Measurements from ENCODE around the gene SAMD5. TPM values are rescaled to one million over a fixed set of nuclear protein-coding genes. Genes with fewer than 3 reads are reported as not detected.

Gene SAMD5
- total RNA-seq, 1 donor from 2014 or later, result not detected

GRCh38 chr6:147595961-147596360, 87.5 kb downstream of the SAMD5 start:
- TF ChIP-seq CTCF (IDR thresholded peaks at IDR 0.05), result no peak
- CTCF ChIA-PET, result no interaction called here
- Mint-ChIP-seq H3K4me3 (no peak overlapping the region), H3K27ac (no peak overlapping the region), H3K4me1 (no peaks in the 10 kb centered on the region), H3K27me3 (peaks cover 2% of the 10 kb centered on the region), H3K9me3 (no peaks in the 10 kb centered on the region), H3K36me3 (ENCODE audit: low read depth) (no peaks in the 10 kb centered on the region)
- POLR2A ChIA-PET, result no interaction called here
- ATAC-seq (ENCODE audit: low read depth) (no peak), DNase-seq (no peak)
- intact Hi-C loops (cut with micrococcal nuclease), result no loop called here

DNA sequence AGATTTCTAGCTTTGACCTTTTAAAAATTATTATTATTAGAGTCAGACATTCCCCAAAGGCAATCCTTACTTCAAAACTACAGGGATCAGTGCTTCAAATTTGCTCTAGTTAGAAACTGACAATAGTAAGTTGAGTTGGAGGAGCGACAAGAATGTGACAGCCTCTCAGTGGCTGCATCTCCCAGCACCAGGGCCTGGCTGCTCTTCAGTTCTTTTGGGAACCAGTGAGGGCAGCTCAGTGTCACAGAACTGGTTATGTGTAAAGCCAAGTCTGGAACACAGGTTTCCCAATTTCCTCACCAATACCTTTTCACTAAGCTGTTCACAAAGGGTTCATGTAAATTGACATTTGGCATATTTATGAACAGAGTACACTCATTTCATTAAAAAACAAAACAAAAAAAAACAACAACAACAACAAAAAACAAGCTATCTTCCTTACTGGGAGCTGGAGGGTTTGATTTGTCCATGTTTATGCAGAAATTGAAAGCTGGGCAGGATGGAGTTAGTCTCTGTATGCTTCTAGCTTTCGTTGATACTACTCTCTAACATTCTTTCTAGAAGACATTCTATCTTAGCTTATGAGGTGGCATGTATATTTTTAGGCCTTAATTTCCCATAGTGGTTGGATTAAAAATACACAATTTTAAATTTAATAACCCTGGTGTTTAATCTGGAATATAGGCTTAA, 95.0 kb downstream of the SAMD5 start:
- Mint-ChIP-seq H3K9me3 (no peaks in the 10 kb centered on the region), H3K4me1 (no peaks in the 10 kb centered on the region), H3K27me3 (no peaks in the 10 kb centered on the region), H3K27ac (no peak overlapping the region), H3K36me3 (ENCODE audit: low read depth) (no peaks in the 10 kb centered on the region), H3K4me3 (no peak overlapping the region)
- no peak for TF ChIP-seq CTCF (IDR thresholded peaks at IDR 0.05)
- POLR2A ChIA-PET, result no interaction called here
- intact Hi-C loops (cut with micrococcal nuclease), result no loop called here
- CTCF ChIA-PET, result no interaction called here
- DNase-seq (no peak), ATAC-seq (ENCODE audit: low read depth) (no peak)

DNA sequence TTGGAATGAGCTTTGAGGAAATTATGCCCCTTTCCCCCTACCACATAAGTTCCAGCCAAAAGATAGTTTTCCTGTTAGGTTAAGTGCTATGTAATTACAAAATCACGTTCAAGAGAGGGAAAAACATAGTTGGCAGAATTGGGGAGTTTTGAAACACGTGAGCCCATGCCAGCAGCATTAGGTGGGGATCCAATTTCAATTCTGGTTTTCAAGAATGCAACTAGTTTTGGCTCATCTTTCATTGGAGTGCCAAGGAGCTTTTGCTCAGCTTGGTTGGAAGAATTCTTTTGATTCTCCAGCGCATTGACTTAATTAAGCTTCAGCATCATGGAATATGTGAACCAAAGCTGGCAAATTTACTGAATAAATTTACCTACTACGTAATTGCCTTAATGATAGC, 95.9 kb downstream of the SAMD5 start:
- DNase-seq (no peak), ATAC-seq (ENCODE audit: low read depth) (no peak)
- CTCF ChIA-PET, result no interaction called here
- Mint-ChIP-seq H3K27me3 (no peaks in the 10 kb centered on the region), H3K4me3 (no peak overlapping the region), H3K36me3 (ENCODE audit: low read depth) (no peaks in the 10 kb centered on the region), H3K27ac (no peak overlapping the region), H3K9me3 (no peaks in the 10 kb centered on the region), H3K4me1 (no peaks in the 10 kb centered on the region)
- TF ChIP-seq CTCF (IDR thresholded peaks at IDR 0.05), result no peak
- POLR2A ChIA-PET, result no interaction called here
- intact Hi-C loops (cut with micrococcal nuclease), result no loop called here

DNA sequence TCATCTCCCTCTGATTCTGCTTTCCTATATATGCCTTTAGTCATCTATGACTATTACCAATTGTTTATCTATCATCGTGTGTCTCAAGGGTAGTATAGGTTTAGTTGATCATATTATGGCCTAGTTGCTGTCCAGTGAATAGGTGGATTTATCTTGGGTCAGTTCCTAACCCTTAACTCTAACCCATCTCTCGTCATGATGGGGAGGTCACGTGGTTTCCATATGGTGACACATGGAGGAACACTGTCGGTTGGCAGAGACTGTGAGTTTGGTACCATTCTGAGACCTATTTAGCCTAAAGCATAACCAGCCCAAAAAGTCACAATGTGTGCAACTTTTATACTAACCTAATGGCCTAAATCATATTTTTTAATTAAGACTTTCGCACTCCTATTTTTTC, 103.5 kb downstream of the SAMD5 start:
- POLR2A ChIA-PET, result no interaction called here
- H3K9me3 Mint-ChIP-seq, result no peaks in the 10 kb centered on the region
- no peak for ATAC-seq (ENCODE audit: low read depth)
- H3K27me3 Mint-ChIP-seq, result no peaks in the 10 kb centered on the region
- DNase-seq, result no peak
- CTCF ChIA-PET, result no interaction called here
- no peaks in the 10 kb centered on the region for H3K36me3 Mint-ChIP-seq (ENCODE audit: low read depth)
- H3K27ac Mint-ChIP-seq, result no peak overlapping the region
- no peak for TF ChIP-seq CTCF (IDR thresholded peaks at IDR 0.05)
- H3K4me3 Mint-ChIP-seq, result no peak overlapping the region
- no peaks in the 10 kb centered on the region for H3K4me1 Mint-ChIP-seq
- intact Hi-C loops (cut with micrococcal nuclease), result no loop called here

DNA sequence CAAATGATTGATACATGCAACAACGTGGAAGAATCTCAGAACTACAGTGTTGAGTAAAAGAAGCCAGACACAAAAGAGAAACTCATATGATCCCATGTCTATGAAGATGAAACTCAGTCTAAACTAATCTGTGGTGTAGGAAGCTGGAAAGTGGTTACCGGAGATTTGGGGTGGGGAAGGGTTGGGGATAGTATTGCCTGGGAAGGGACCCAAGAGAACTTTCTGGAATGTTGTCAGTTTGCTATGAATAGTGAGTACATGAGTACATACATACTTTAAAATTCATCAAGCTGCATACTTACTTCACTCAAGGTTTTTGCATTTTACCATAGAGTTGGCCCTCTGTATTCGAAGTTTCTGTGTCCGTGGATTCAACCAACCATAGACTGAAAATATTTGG, 106.0 kb downstream of the SAMD5 start:
- TF ChIP-seq CTCF (IDR thresholded peaks at IDR 0.05), result no peak
- no peak overlapping the region for H3K27ac Mint-ChIP-seq
- no peaks in the 10 kb centered on the region for H3K4me1 Mint-ChIP-seq
- H3K9me3 Mint-ChIP-seq, result no peaks in the 10 kb centered on the region
- ATAC-seq (ENCODE audit: low read depth) (no peak), DNase-seq (no peak)
- no peaks in the 10 kb centered on the region for H3K36me3 Mint-ChIP-seq (ENCODE audit: low read depth)
- intact Hi-C loops (cut with micrococcal nuclease), result no loop called here
- POLR2A ChIA-PET, result no interaction called here
- H3K27me3 Mint-ChIP-seq, result no peaks in the 10 kb centered on the region
- no peak overlapping the region for H3K4me3 Mint-ChIP-seq
- CTCF ChIA-PET, result no interaction called here
